AG09309 (cell line): ENCODE data around the gene TNS4.

Experiments used
- DNase-seq: peaks from one replicate; pipeline ENCODE4 v3.0.0-alpha.2; 2010; ENCODE audit warnings: low read depth
- H3K4me3 ChIP-seq: 2 replicates; pipeline ENCODE4 v1.5.1; 2011; ENCODE audit warnings: mild to moderate bottlenecking, low read depth, low read length, moderate library complexity; ENCODE audit not compliant: control insufficient read depth
- CTCF ChIP-seq: IDR thresholded peaks from 2 replicates; pipeline ENCODE4 v1.5.1; 2011; ENCODE audit warnings: mild to moderate bottlenecking, low read depth, low read length, inconsistent platforms; ENCODE audit not compliant: insufficient read depth, control insufficient read depth; ENCODE audit errors: missing control alignments

TNS4 gene

GRCh38 chr17:40506786-40507185 lies 5.4 kb upstream of the TNS4 start:
- DNase-seq, result no peak
- no peak overlapping the region for H3K4me3 ChIP-seq
- no peak for TF ChIP-seq CTCF

- DNase-seq, result no peak
- H3K4me3 ChIP-seq, result no peak overlapping the region
- no peak for TF ChIP-seq CTCF
These were observed 1.7 kb upstream of the TNS4 start for GRCh38 chr17:40503154-40503553.

GRCh38 chr17:40502716-40503115 lies 1.3 kb upstream of the TNS4 start:
- TF ChIP-seq CTCF, result no peak
- DNase-seq, result no peak

GRCh38 chr17:40500709-40501108 lies 714 bp downstream of the TNS4 start:
- no peak for TF ChIP-seq CTCF
- no peak overlapping the region for H3K4me3 ChIP-seq
- DNase-seq, result no peak

More at GRCh38 chr17:40502716-40503115, 1.3 kb upstream of the TNS4 start:
- no peak overlapping the region for H3K4me3 ChIP-seq

GRCh38 chr17:40500190-40500589 lies 1.2 kb downstream of the TNS4 start:
- no peak overlapping the region for H3K4me3 ChIP-seq
- DNase-seq, result no peak
- no peak for TF ChIP-seq CTCF

GRCh38 chr17:40499551-40500189 lies 1.8 kb downstream of the TNS4 start:
- DNase-seq, result no peak
- TF ChIP-seq CTCF, result no peak
- H3K4me3 ChIP-seq, result no peak overlapping the region
